Testis (tissue), 3 donors: ENCODE measurements around the gene FCAMR. TPM values are rescaled to one million over a fixed set of nuclear protein-coding genes. Genes with fewer than 3 reads are reported as not detected.

Experiments
- DNase-seq: peaks from one replicate; pipeline ENCODE4 v3.0.0-alpha.2; 2019
- H3K27ac ChIP-seq, 2 donors: fragments of 200-600 bp; sonication (generic); one replicate each; pipeline ENCODE4 v1.5.1; 2019
- H3K27me3 ChIP-seq: fragments of 200-600 bp; sonication (generic); one replicate; pipeline ENCODE4 v1.5.1; 2019
- H3K36me3 ChIP-seq: fragments of 200-600 bp; sonication (generic); one replicate; pipeline ENCODE4 v1.5.1; 2017; ENCODE audit warnings: low read depth; ENCODE audit errors: missing control alignments
- H3K4me1 ChIP-seq: fragments of 200-600 bp; sonication (generic); one replicate; pipeline ENCODE4 v1.5.1; 2019
- H3K4me3 ChIP-seq, 2 donors: fragments of 200-600 bp; sonication (generic); one replicate each; pipeline ENCODE4 v1.5.1; 2017 to 2019
- H3K9me3 ChIP-seq: fragments of 200-600 bp; sonication (generic); one replicate; pipeline ENCODE4 v1.5.1; 2017
- POLR2A ChIP-seq: fragments of 450-650 bp; IDR thresholded peaks from one replicate; pipeline ENCODE4 v1.6.1; 2017; ENCODE audit warnings: antibody characterized with exemption, mild to moderate bottlenecking, moderate library complexity
- WGBS, 2 donors: methylation state at CpG; one replicate each; pipeline ENCODE4 v1.1.5; 2018; 5-methylcytosine and 5-hydroxymethylcytosine counted together
- intact Hi-C: fragments of 100-400 bp; cut with DNase I; formaldehyde crosslinking; loops from one replicate; pipeline ENCODE4 v1.15.1; 2023; ENCODE audit warnings: low total_unique reads
- polyA plus RNA-seq: library from polyadenylated mRNA; stranded (reverse); fragments of 350-450 nt; fragmentation: Illumina TruSeq; extraction: RNeasy Lipid Tissue Mini Kit (QIAGEN cat#74804); gene quantifications from one replicate; pipeline ENCODE4 v1.2.3, GENCODE V29; 2014; ENCODE audit warnings: low read depth, low replicate concordance; ENCODE audit not compliant: insufficient read depth
- total RNA-seq, 2 donors: library from RNA; depleted of rRNA; stranded (reverse); fragments of >200 nt; gene quantifications; one replicate each; pipeline ENCODE4 v1.2.3, GENCODE V29; 2016
- TF ChIP-seq, protein P1 (sequence below), 3 experiments: fragments of 450-650 bp in 2 of 3; fragments of 200-600 bp in 1 of 3; sonication (generic) in 1 of 3; IDR thresholded peaks; one replicate each; pipeline ENCODE4 v1.5.1; 2016 to 2019; ENCODE audit warnings: antibody characterized with exemption in 3 of 3, mild to moderate bottlenecking in 2 of 3, moderate library complexity in 1 of 3

FCAMR gene
- total and polyA plus RNA-seq, 3 donors from 2014 or later, result 0.31 to 0.41 TPM; not detected in 1

DNA sequence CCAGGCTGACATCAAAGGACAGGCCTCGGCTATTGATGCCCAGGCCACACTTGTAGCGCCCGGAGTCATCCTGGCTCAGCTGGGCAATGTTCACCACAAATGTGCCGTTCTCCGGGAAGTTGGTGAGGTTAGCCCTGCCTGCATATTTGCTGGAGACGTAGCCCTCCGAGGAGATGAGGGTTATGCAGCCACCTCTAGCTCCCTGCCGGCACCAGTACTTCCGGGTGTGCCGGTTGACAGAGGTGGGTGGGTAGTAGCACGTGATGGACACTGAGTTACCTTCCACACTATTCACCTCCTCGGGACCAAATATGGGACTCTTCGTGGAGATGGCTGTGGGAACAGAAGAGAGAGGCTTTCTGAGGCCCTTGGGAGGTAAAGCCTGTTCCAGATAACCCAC lies 31.1 kb downstream of the FCAMR start:
- intact Hi-C loops, result no loop called here

DNA sequence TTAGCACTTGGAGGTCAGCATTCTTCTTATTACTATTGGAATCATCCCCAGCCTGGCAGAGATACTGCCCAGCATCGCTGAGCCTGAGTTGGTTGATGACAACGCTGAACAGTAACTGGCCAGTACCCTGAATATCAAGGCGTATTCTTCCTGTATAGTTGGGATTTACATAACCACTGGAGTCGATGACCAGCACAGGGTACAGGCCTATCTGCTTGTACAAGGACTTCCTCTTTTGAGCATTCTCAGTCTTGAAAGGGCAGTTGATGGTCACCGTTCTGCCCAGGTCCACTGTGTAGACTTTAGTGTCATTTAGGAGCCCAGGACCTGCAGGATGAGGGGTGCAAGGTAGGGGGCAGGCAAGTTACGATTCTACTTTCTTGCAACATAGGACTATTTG lies 32.8 kb downstream of the FCAMR start:
- WGBS, 2 donors, result 88 to 92% methylated on average over 5 to 6 of the region's 6 CpGs
- Histone ChIP-seq H3K27ac (no peak overlapping the region), H3K9me3 (no peaks in the 10 kb centered on the region), H3K4me1 (no peaks in the 10 kb centered on the region), H3K4me3 (no peak overlapping the region), H3K36me3 (no peaks in the 10 kb centered on the region), H3K27me3 (no peaks in the 10 kb centered on the region)
- no peak for TF ChIP-seq POLR2A
- TF ChIP-seq, protein P1, sequence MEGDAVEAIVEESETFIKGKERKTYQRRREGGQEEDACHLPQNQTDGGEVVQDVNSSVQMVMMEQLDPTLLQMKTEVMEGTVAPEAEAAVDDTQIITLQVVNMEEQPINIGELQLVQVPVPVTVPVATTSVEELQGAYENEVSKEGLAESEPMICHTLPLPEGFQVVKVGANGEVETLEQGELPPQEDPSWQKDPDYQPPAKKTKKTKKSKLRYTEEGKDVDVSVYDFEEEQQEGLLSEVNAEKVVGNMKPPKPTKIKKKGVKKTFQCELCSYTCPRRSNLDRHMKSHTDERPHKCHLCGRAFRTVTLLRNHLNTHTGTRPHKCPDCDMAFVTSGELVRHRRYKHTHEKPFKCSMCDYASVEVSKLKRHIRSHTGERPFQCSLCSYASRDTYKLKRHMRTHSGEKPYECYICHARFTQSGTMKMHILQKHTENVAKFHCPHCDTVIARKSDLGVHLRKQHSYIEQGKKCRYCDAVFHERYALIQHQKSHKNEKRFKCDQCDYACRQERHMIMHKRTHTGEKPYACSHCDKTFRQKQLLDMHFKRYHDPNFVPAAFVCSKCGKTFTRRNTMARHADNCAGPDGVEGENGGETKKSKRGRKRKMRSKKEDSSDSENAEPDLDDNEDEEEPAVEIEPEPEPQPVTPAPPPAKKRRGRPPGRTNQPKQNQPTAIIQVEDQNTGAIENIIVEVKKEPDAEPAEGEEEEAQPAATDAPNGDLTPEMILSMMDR (IDR thresholded peaks at IDR 0.05), result no peak
- no peak for DNase-seq
- intact Hi-C loops, result no loop called here

More for the DNA sequence above, 31.1 kb downstream of the FCAMR start:
- H3K9me3 ChIP-seq, result no peaks in the 10 kb centered on the region
- no peak for TF ChIP-seq POLR2A
- TF ChIP-seq, protein P1 (IDR thresholded peaks at IDR 0.05), result no peak
- no peaks in the 10 kb centered on the region for H3K36me3 ChIP-seq
- no peaks in the 10 kb centered on the region for H3K27me3 ChIP-seq
- no peak overlapping the region for H3K27ac ChIP-seq
- no peak for DNase-seq
- no peaks in the 10 kb centered on the region for H3K4me1 ChIP-seq
- H3K4me3 ChIP-seq, result no peak overlapping the region
- 94% methylated on average over 11 to 13 of the region's 13 CpGs for WGBS, 2 donors

DNA sequence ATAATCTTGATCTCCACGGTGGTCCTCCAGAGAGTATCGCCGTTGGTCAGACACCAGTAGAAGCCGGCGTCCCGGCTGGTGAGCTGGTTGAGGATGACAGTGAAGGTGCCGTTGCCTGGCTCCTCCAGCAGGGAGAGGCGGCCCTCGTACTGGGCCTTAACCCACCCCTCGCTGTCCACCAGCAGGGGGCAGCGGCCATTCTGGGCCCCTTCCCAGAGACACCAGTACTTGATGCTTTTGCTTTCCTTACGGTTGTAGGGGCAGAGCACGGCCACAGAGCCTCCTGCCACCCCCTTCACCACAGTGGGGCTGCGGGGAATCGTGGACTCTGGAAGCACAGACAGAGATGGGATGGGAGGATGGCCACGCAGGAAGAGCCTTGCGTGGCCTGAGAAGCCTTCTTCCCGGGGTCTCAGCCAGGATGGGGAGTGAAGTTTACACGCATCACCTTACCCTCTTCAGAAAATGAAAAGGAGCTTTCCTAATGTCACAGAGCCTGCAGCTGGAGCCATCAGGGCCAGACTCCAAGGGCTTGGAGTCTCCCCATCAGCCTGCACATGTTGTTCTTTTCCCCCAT lies 34.7 kb downstream of the FCAMR start:
- intact Hi-C loops, result no loop called here
- H3K36me3 ChIP-seq, result no peaks in the 10 kb centered on the region
- no peaks in the 10 kb centered on the region for H3K9me3 ChIP-seq
- H3K4me3 ChIP-seq, result no peak overlapping the region
- no peaks in the 10 kb centered on the region for H3K27me3 ChIP-seq
- no peaks in the 10 kb centered on the region for H3K4me1 ChIP-seq
- 80 to 94% methylated on average over 10 to 19 of the region's 19 CpGs for WGBS, 2 donors
- peak; percentile 20 for DNase-seq
- H3K27ac ChIP-seq, result no peak overlapping the region
- no peak for TF ChIP-seq POLR2A
- TF ChIP-seq, protein P1 (IDR thresholded peaks at IDR 0.05), result peak; percentile 12 to 27 (median 23)

DNA sequence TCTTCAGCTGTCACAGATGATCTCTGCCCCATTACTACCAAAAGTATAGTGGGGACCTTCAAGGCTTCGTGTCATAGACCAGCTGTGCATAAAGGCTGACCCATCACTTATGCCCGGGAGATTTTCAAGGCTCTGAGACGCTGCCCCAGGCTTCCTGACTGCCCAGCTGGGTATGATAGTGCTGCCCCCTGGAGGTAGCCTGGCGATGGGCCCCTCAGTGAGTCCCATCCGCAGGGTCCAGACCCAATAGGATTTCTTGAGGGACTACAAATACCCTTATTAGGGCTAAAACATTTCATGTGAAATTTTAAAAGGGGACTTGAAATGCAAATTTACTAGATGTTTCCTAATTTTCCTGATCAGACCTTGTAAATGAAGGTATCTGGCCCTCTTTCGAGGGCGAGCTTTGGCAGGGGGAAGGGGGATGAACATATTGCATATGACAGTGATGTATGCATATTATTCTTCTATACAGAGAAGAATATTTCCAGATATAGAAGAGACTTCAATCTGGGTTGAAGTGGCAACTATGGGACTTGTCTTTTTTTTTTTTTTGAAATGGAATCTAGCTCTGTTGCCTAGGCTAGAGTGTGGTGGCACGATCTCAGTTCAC lies 36.8 kb downstream of the FCAMR start:
- intact Hi-C loops, result no loop called here
- Histone ChIP-seq H3K9me3 (no peaks in the 10 kb centered on the region), H3K4me3 (no peak overlapping the region), H3K27me3 (no peaks in the 10 kb centered on the region), H3K4me1 (no peaks in the 10 kb centered on the region), H3K27ac (no peak overlapping the region), H3K36me3 (no peaks in the 10 kb centered on the region)
- peak; percentile 40 for DNase-seq
- TF ChIP-seq POLR2A, result no peak
- TF ChIP-seq, protein P1 (IDR thresholded peaks at IDR 0.05), result peak in 2 of 3 experiments; percentile 21 to 28
- WGBS, 2 donors, result 82 to 85% methylated on average over 6 to 8 of the region's 8 CpGs

DNA sequence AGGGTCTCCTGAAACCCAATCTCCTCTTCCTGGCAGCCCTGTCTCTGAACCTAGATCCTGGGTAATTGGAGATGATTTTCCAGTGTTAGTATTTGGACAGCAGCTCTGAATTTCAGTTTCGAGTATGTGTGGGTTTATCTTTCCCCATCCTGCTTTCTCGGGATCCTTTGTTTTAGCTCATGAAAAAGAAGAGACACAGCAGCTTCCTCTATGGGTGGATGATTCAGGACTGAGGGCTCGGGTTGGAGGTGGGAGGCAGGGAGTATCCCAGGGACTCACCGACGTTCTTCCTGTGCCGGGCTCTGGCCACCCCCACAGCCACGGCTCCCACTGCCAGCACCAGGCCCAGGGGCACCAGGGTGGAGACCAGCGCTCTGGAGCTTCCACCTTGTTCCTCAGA lies 38.1 kb downstream of the FCAMR start:
- TF ChIP-seq, protein P1 (IDR thresholded peaks at IDR 0.05), result no peak
- no peak for TF ChIP-seq POLR2A
- 50 to 63% methylated on average over 8 of the region's 8 CpGs for WGBS, 2 donors
- no peak overlapping the region for H3K27ac ChIP-seq
- no peak overlapping the region for H3K4me3 ChIP-seq
- H3K36me3 ChIP-seq, result no peaks in the 10 kb centered on the region
- no peaks in the 10 kb centered on the region for H3K27me3 ChIP-seq
- DNase-seq, result no peak
- no peaks in the 10 kb centered on the region for H3K9me3 ChIP-seq
- intact Hi-C loops, result no loop called here
- no peaks in the 10 kb centered on the region for H3K4me1 ChIP-seq
